Measurements from ENCODE around the gene SMG5.

SMG5 gene

GRCh38 chr1:156295391-156295947 lies 12.8 kb upstream of the SMG5 start, which contains the start of gene GLMP:
TSS of gene GLMP (minus strand) at chr1:156295679. CDS start at chr1:156295645, 34 bp downstream.
- TF ChIP-seq MAX (IDR thresholded peaks at IDR 0.05; ENCODE audit: low read depth, low read length) (no peak), MYC (IDR thresholded peaks at IDR 0.05; ENCODE audit: low read depth, low read length) (no peak), CTCF (IDR thresholded peaks at IDR 0.05; ENCODE audit: low read depth, low read length) (no peak), POLR2A (IDR thresholded peaks at IDR 0.05; ENCODE audit: extremely low read depth, insufficient read length) (no peak)
- DNase-seq (ENCODE audit: low read depth): no peak
- H3K4me3 ChIP-seq (ENCODE audit: low read depth, low read length): no peak within 1 kb of the TSS

- H3K4me3 ChIP-seq (ENCODE audit: low read depth, low read length): no peak overlapping the region
- DNase-seq (ENCODE audit: low read depth): no peak
- TF ChIP-seq CTCF (IDR thresholded peaks at IDR 0.05; ENCODE audit: low read depth, low read length): no peak
- TF ChIP-seq POLR2A (IDR thresholded peaks at IDR 0.05; ENCODE audit: extremely low read depth, insufficient read length): no peak
- TF ChIP-seq MAX (IDR thresholded peaks at IDR 0.05; ENCODE audit: low read depth, low read length): no peak
Measured at GRCh38 chr1:156293895-156294294, 11.3 kb upstream of the SMG5 start.

- DNase-seq (ENCODE audit: low read depth): no peak
- TF ChIP-seq MAX (IDR thresholded peaks at IDR 0.05; ENCODE audit: low read depth, low read length): no peak
- no peak for TF ChIP-seq POLR2A (IDR thresholded peaks at IDR 0.05; ENCODE audit: extremely low read depth, insufficient read length)
- TF ChIP-seq CTCF (IDR thresholded peaks at IDR 0.05; ENCODE audit: low read depth, low read length): no peak
- no peak for TF ChIP-seq MYC (IDR thresholded peaks at IDR 0.05; ENCODE audit: low read depth, low read length)
- H3K4me3 ChIP-seq (ENCODE audit: low read depth, low read length): no peak overlapping the region
Measured at GRCh38 chr1:156293098-156293434, 10.4 kb upstream of the SMG5 start.

GRCh38 chr1:156291226-156292061 lies 8.8 kb upstream of the SMG5 start:
- H3K4me3 ChIP-seq (ENCODE audit: low read depth, low read length): no peak overlapping the region
- no peak for DNase-seq (ENCODE audit: low read depth)
- TF ChIP-seq CTCF (IDR thresholded peaks at IDR 0.05; ENCODE audit: low read depth, low read length) (no peak), MYC (IDR thresholded peaks at IDR 0.05; ENCODE audit: low read depth, low read length) (no peak), POLR2A (IDR thresholded peaks at IDR 0.05; ENCODE audit: extremely low read depth, insufficient read length) (no peak), MAX (IDR thresholded peaks at IDR 0.05; ENCODE audit: low read depth, low read length) (no peak)

GRCh38 chr1:156289857-156290256 lies 7.2 kb upstream of the SMG5 start:
- TF ChIP-seq CTCF (IDR thresholded peaks at IDR 0.05; ENCODE audit: low read depth, low read length) (no peak), MAX (IDR thresholded peaks at IDR 0.05; ENCODE audit: low read depth, low read length) (no peak), POLR2A (IDR thresholded peaks at IDR 0.05; ENCODE audit: extremely low read depth, insufficient read length) (no peak), MYC (IDR thresholded peaks at IDR 0.05; ENCODE audit: low read depth, low read length) (no peak)
- no peak overlapping the region for H3K4me3 ChIP-seq (ENCODE audit: low read depth, low read length)
- DNase-seq (ENCODE audit: low read depth): no peak

Data from NB4 (cell line).